HG03469 (cell line): ENCODE data around the gene NRIP2.

Source experiments
- ATAC-seq: cut with Tn5 transposase; IDR thresholded peaks from one replicate; pipeline ENCODE4 v1.9.1; 2021; ENCODE audit warnings: mild to moderate bottlenecking, moderate library complexity, moderate number of reproducible peaks; ENCODE audit not compliant: unreplicated experiment

The NRIP2 gene

GRCh38 chr12:2811801-2812200 lies 23.0 kb downstream of the NRIP2 start:
- ATAC-seq = no peak

DNA sequence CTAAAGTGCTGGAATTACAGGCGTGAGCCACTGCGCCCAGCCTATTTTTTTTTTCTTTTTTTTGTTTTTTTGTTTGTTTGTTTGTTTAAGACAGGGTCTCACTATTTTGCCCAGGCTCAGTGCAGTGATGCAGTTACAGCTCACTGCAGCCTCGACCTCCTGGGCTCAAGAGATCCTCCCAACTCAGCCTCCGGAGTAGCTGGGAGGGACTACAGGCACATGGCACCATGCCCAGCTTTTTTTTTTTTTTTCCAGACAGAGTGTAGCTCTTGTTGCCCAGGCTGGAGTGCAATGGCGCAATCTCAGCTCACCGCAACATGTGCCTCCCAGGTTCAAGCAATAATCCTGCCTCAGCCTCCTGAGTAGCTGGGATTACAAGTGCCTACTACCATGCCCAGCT lies 28.1 kb downstream of the NRIP2 start:
- ATAC-seq = no peak

DNA sequence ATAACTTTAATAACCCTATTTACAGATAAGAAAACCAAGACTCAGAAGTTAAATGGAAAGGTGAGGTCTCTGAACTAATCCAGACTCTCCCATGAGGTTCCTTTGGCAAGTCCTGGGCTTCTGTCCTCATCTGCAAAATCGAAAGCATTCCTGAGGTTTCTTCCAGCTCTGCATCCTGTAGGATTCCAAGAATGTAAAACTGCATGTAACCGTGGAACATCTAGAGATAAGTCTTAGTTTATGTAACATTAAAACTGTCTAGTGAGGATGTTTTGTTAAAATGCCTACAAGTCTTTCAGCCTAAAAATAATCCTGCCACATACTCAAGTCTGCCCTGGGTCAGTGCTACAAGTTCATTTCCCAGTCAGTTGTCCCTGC lies 29.7 kb downstream of the NRIP2 start:
- ATAC-seq = no peak

GRCh38 chr12:2804393-2805142 lies 30.3 kb downstream of the NRIP2 start:
- no peak for ATAC-seq

DNA sequence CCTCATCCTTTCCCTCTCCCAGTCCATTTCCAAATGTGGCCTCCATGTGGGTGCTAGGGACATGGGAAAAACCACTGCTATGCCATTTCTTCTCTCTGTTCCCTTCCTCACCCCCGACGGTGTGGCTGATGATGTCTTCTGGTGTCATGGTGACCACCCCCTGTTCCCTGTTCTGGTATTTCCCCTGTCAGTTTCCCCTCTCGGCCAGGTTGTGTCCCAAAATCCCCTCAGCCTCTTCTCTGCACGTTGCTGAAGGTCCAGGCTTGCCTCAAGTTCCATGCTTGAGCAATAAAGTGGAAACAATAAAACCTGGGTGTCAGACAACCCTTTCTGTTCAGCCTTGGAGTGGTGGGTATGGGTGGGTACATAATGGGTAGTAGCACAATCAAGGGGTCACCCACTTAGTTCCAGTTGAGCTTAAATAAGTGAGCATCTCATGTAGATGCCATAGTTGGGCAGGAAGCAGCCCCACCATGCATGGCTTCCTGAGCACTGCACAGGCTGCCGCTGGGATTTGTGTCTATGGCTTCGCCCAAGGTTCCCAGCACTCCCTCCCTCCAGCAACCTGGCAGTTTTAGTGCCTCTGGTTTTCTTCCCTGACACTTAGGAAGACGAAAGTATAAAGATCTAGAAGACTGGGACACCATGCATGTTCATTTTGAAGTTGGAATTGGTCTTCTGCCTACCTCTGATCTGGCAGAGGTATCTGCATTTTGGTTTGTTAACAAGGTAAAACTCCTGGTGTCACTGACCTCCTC lies 31.0 kb downstream of the NRIP2 start:
- no peak for ATAC-seq

DNA sequence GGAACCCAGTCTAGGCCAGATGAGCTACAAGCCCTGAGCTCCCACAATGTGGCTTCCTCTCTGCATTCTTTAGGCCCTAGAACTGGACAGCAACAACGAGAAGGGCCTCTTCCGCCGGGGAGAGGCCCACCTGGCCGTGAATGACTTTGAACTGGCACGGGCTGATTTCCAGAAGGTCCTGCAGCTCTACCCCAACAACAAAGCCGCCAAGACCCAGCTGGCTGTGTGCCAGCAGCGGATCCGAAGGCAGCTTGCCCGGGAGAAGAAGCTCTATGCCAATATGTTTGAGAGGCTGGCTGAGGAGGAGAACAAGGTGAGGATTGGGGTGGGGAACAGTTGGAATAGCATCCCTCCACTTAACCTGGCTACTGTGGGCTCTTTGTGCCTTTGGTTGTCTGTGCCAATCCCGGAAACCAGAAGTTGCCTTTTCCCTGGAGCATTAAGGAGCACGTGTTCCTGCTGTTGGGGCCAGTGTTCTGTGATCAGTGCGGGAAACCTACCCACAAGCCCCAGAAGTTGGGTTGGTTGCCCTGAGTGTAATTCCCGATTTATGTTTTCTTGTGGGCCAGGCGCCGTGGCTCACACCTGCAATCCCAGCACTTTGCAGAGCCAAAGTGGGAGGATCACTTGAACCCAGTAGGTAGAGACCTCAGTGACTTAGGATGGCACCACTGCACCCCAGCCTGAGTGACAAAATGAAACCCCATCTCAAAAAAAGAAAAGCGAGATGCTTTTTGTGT lies 33.6 kb downstream of the NRIP2 start:
- ATAC-seq = no peak

DNA sequence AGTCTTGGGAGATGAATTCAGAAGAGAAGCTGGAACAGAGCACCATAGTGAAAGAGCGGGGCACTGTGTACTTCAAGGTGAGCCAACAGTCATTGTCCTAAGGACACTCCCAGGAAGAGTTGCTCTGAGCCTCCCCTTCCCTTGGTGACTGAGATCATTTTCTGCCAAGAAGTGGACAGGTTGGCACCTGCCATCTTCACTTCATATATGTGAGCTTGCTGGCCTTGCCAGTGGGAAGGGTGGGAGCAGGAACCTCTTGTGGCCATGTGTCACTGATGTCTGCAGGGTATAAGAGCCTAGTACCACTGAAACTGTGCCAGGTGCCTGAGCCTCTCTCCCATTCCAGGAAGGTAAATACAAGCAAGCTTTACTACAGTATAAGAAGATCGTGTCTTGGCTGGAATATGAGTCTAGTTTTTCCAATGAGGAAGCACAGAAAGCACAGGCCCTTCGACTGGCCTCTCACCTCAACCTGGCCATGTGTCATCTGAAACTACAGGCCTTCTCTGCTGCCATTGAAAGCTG lies 34.7 kb downstream of the NRIP2 start:
- no peak for ATAC-seq

DNA sequence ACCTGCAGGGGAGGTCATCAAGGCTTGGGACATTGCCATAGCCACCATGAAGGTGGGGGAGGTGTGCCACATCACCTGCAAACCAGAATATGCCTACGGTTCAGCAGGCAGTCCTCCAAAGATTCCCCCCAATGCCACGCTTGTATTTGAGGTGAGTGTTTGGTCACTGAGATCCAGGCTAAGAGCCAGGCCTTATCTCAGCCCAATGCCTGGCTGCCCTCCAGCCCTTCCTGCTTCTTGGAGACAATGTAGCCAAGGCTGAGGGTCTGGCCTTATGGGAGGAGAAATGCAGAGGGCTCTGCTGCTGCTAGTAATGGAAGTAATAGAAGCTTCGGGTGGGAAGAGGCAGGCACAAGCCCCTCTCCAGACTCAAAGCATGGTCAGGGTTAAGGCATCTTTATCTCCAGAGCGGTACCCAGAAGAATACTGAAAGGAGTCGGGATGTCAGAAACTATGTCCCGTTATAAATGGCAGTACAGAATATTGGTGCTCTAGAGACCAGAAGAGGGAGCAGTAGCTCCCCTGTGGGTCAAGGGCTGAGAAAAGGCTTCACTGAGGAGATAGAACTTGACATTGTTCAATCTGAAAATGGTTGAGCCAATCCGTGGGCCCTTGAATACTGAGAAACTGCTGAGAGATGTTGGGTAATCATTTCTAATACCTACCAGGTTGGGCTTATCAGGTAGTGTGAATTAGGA lies 37.0 kb downstream of the NRIP2 start:
- no peak for ATAC-seq

- ATAC-seq = no peak
Measured at GRCh38 chr12:2796187-2796666, 38.6 kb downstream of the NRIP2 start.

GRCh38 chr12:2795291-2796186 lies 39.3 kb downstream of the NRIP2 start:
- peak; percentile 51 for ATAC-seq

DNA sequence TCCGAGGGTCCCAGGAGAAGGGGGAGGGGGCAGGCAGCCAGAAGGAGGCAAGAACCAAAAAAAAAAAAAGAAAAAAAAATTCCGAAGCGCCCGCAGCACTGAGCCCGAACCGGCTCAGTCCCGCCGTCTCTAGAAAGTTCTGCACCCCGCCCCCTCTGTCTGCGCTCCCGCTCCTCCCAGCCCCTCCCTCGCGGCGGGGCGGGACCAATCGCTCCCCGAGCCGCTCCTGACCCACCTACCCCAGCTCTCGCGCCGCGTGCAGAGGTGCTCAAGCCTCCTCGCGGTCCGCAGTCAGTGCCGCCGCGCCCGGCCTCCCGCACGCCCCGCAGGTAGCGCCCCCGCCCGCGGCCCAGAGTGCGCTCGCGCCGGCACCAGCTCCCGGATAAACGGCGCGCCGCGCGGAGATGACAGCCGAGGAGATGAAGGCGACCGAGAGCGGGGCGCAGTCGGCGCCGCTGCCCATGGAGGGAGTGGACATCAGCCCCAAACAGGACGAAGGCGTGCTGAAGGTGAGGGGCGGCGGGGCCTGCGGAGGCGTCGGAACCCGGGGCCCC lies 40.0 kb downstream of the NRIP2 start, which contains the start of gene FKBP4:
Gene FKBP4 (plus strand): TSS at position 235 of the 554 bp plus-strand sequence. CDS start 170 bp downstream, at position 405.
- ATAC-seq = peak; percentile 47

- no peak for ATAC-seq
Measured at GRCh38 chr12:2794191-2794735, 40.6 kb downstream of the NRIP2 start.

- ATAC-seq = no peak
Measured at GRCh38 chr12:2793561-2793960, 41.3 kb downstream of the NRIP2 start.

DNA sequence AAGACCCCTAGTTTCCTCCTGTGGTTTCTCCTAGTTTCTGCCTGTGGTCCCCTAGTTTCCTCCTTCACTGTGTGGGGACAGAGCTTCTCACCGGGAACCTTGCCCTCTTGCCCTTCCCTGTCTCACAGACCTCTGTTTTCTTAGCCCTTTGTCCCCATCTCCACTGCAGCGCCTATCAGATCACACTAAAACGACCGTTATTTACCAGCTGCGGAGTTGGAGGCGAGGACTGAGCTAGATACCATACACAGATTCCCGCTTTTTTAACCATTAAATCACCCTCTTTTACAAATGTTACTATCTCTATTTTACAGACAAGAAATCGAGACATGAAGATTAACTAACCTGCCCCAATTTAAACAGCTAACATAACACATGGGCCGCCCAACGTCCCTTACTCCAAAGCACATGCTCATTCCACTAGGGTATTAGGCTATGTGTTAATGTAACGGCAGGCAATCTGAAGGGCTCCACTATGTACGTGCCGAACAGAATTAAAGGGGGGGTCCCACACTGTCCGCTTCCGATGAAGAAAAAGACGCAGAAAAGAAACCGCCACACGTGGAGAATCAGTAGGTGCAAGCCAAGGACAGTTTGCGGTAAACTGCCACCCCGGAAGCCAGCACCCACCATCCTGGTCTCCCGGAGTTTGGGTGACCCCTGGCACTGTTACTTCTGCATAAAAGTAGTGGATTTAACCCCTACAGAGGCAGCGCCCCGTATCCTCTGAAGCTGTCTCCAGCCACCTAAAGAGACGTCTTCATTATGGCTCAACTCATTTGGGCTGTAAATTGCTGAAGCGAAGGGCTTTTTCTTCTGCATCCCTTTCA lies 41.9 kb downstream of the NRIP2 start:
- ATAC-seq = no peak

- ATAC-seq = no peak
Measured at GRCh38 chr12:2791089-2791488, 43.7 kb downstream of the NRIP2 start.

GRCh38 chr12:2785017-2785416 lies 49.8 kb downstream of the NRIP2 start:
- no peak for ATAC-seq

DNA sequence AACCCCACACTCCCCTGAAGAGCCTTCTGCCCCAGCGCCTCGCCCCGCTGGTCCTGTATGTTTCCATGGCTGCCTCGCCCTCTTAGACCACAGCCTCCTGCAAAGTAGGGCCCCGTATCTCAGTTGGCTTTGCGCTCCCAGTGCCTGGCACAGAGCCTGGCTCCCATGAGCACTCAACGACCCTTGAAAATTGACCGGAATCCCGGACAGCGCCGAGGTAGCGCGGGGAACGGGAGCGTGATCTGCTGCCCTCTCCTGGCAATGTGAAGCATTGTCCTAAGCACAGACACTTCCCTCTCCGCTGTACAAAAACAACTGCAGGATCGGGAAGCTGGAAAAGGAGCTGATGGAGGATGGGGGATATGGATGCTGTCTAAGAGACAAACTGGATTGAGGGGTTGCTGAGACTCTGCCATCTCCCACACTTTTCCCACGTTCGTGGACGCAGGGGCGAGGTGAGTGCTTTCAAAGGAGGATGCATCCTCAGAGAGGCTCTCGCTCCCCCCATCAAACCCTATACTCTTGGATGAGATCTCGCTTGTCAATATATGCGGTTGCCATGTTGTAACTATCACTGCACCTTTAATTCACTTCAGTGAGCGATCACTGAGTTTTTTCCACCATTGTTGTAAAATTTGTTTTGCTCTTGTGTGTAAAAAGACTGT lies 50.8 kb downstream of the NRIP2 start:
- ATAC-seq = no peak

GRCh38 chr12:2779281-2779680 lies 55.6 kb downstream of the NRIP2 start:
- no peak for ATAC-seq
